GM21381 (cell line): ENCODE data around the gene DEUP1.

Experiments used
- ATAC-seq: cut with Tn5 transposase; IDR thresholded peaks from one replicate; pipeline ENCODE4 v1.9.1; 2021; ENCODE audit warnings: mild to moderate bottlenecking, moderate library complexity; ENCODE audit not compliant: unreplicated experiment

DEUP1 gene

GRCh38 chr11:93477684-93478234, 147.2 kb downstream of the DEUP1 start:
- no peak for ATAC-seq

DNA sequence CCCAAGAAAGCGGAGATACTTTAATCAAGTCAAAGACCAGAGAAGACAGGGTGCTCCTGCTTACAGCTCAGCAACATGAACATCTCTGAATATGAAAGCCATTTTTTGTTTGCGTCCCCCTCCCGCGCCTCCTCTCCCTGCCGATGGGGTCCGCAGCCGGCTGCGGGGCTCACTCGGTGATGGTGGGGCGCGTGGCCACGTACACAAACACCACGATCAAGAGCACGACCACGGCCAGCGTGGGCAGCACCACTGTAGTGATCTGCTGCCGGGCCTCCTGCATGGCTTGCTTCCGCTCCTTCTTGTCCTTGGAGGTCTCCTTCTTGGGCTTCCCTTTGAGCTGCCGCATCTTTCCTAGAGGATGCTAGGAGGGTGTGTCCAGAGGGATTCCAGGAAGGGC, 148.3 kb downstream of the DEUP1 start:
- ATAC-seq: no peak

DNA sequence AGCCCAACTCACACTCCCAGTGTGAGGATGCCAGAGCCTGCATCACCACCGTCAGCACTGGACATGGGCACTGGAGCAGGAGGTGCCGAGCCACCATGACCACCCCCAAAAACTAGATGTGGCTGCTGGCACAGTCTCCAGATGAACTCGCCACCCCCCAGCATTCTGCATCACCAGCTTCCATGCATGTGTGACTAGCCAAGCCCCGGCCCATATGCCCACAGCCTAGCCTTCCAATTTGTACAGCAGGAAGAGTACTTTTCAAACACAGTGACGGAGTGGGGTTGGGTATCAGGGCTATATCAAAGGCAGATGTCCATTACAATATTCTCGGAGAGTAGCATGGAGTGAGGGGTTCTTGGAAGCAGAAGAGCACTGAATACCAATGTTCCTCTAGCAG, 149.7 kb downstream of the DEUP1 start:
- no peak for ATAC-seq

- ATAC-seq: no peak
Measured at GRCh38 chr11:93480756-93481155, 150.2 kb downstream of the DEUP1 start.

GRCh38 chr11:93481279-93481678, 150.7 kb downstream of the DEUP1 start:
- ATAC-seq: no peak

DNA sequence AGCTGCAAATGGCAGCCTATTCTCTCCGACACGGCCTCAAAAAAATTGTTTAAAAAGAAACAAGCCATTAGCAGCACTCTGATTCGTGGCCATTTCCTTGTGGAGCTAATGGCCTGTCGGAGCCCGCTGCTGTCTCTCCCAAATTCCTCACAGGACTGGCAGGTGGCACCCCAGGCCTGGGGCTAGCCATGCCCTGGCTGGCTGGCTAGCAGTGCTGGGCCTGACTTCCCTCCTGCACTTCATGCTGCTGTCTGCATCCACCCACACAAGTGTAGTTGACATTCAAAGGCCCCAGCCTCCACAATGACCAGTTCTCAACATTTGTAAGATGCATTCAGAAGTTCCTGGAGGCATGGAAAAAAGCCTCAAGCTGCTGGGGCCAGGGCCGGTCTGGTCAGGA, 151.2 kb downstream of the DEUP1 start:
- no peak for ATAC-seq

GRCh38 chr11:93482556-93482955, 152.0 kb downstream of the DEUP1 start:
- ATAC-seq: no peak

- no peak for ATAC-seq
Measured at GRCh38 chr11:93484716-93485115, 154.2 kb downstream of the DEUP1 start.

DNA sequence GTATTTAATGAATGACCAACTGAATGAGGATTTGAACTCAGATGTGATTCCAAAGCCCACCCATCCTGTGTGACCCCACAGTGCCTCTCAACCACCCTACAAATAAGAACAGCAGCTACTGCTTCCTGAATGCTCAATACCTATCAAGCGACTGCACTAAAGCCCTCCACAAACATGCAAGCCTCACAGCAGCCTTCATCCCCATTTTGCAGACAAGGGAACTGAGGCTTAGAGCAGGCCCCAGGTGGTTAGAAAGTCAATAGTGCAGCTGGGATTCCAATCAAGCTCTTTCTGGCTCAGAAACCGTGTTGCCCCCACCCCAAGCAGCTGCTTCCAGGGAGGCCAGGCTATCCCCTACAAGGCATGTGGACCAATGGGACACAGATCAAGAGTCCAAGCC, 155.4 kb downstream of the DEUP1 start:
- ATAC-seq: no peak

- no peak for ATAC-seq
Measured at GRCh38 chr11:93487032-93487483, 156.5 kb downstream of the DEUP1 start.
